ENCODE measurements around the gene GHRH.

- no peak for TF ChIP-seq SUZ12 (IDR thresholded peaks at IDR 0.05)
- no peak for TF ChIP-seq TARDBP (IDR thresholded peaks at IDR 0.05)
- no peak for TF ChIP-seq SP1 (IDR thresholded peaks at IDR 0.05)
- TF ChIP-seq ELF4 (IDR thresholded peaks at IDR 0.05): no peak
- TF ChIP-seq NFRKB (IDR thresholded peaks at IDR 0.05): no peak
- TF ChIP-seq ARNT (IDR thresholded peaks at IDR 0.05): no peak
- TF ChIP-seq FOXA1 (IDR thresholded peaks at IDR 0.05): no peak
- TF ChIP-seq L3MBTL2 (conservative IDR thresholded peaks at IDR 0.05): no peak
- TF ChIP-seq FOXM1 (IDR thresholded peaks at IDR 0.05; ENCODE audit: borderline replicate concordance): no peak
- TF ChIP-seq BHLHE40 (IDR thresholded peaks at IDR 0.05; ENCODE audit: borderline replicate concordance): no peak
- TF ChIP-seq LEF1 (IDR thresholded peaks at IDR 0.05; ENCODE audit: borderline replicate concordance): no peak
- TF ChIP-seq ZNF384 (IDR thresholded peaks at IDR 0.05): no peak
- TF ChIP-seq HDGF (IDR thresholded peaks at IDR 0.05; ENCODE audit: borderline replicate concordance): no peak
Measured at GRCh38 chr20:37277253-37277593, 15.6 kb upstream of the GHRH start.

Data from HEK293T (cell line).